ENCODE data around the gene TSC2.

The TSC2 gene

GRCh38 chr16:2044541-2044940 is 3.2 kb upstream of the TSC2 start:
- no peak for DNase-seq

- DNase-seq = no peak
These were observed 1.6 kb upstream of the TSC2 start for GRCh38 chr16:2045965-2046892.

GRCh38 chr16:2046893-2047329 is 874 bp upstream of the TSC2 start:
- DNase-seq = no peak

- DNase-seq = no peak
These were observed 345 bp downstream of the TSC2 start for GRCh38 chr16:2048116-2048543.

- DNase-seq = no peak
These were observed 5.4 kb downstream of the TSC2 start for GRCh38 chr16:2053211-2053610.

- DNase-seq = no peak
These were observed 6.1 kb downstream of the TSC2 start for GRCh38 chr16:2053897-2054296.

GRCh38 chr16:2054543-2055245 is 6.9 kb downstream of the TSC2 start:
- DNase-seq = peak; percentile 89

GRCh38 chr16:2056077-2056476 is 8.3 kb downstream of the TSC2 start:
- no peak for DNase-seq

GRCh38 chr16:2056681-2057407 is 9.1 kb downstream of the TSC2 start:
- no peak for DNase-seq

- DNase-seq = no peak
These were observed 9.7 kb downstream of the TSC2 start for GRCh38 chr16:2057438-2057837.

GRCh38 chr16:2058420-2058819 is 10.6 kb downstream of the TSC2 start:
- DNase-seq = no peak

- no peak for DNase-seq
These were observed 11.1 kb downstream of the TSC2 start for GRCh38 chr16:2058872-2059271.

GRCh38 chr16:2060346-2060745 is 12.6 kb downstream of the TSC2 start:
- DNase-seq = no peak

- no peak for DNase-seq
These were observed 13.2 kb downstream of the TSC2 start for GRCh38 chr16:2061023-2061422.

- no peak for DNase-seq
These were observed 13.7 kb downstream of the TSC2 start for GRCh38 chr16:2061526-2061925.

GRCh38 chr16:2062801-2063200 is 15.0 kb downstream of the TSC2 start:
- no peak for DNase-seq

GRCh38 chr16:2063861-2064260 is 16.1 kb downstream of the TSC2 start:
- DNase-seq = no peak

- no peak for DNase-seq
These were observed 16.7 kb downstream of the TSC2 start for GRCh38 chr16:2064368-2064945.

GRCh38 chr16:2066139-2066538 is 18.4 kb downstream of the TSC2 start:
- no peak for DNase-seq

- DNase-seq = peak; percentile 38
These were observed 23.0 kb downstream of the TSC2 start for GRCh38 chr16:2070576-2071453.

- no peak for DNase-seq
These were observed 23.8 kb downstream of the TSC2 start for GRCh38 chr16:2071454-2072202.
